ENCODE results near the gene NRG2.

GRCh38 chr5:139956342-139956741 lies 86.8 kb downstream of the NRG2 start:
- TF ChIP-seq POLR2A (IDR thresholded peaks at IDR 0.05) (no peak), CTCF (IDR thresholded peaks at IDR 0.05) (no peak), EP300 (IDR thresholded peaks at IDR 0.05) (no peak)

Data from ovary (tissue), 3 donors.